K562 (cell line): ENCODE measurements around the gene TNN. TPM values are rescaled to one million over a fixed set of nuclear protein-coding genes. Genes with fewer than 3 reads are reported as not detected.

Experiments used
- BCL6 ChIP-seq: fragments of 250-450 bp; sonication (Bioruptor Pico); IDR thresholded peaks from 2 replicates; pipeline ENCODE4 v1.4.0; 2020
- GABPB1 ChIP-seq: sonication (generic); formaldehyde crosslinking; IDR thresholded peaks from 2 replicates; pipeline ENCODE4 v1.8.0; 2022; ENCODE audit warnings: mild to moderate bottlenecking, missing genetic modification reagents
- GTF2E2 ChIP-seq: fragments of 200-800 bp; sonication (Bioruptor generic); IDR thresholded peaks from 2 replicates; pipeline ENCODE4 v1.6.1; 2016; ENCODE audit warnings: missing genetic modification characterization, missing compliant biosample characterization
- HDAC6 ChIP-seq: IDR thresholded peaks from 2 replicates; pipeline ENCODE4 v1.6.1; 2012; ENCODE audit warnings: low read depth, mild to moderate bottlenecking, control low read depth, inconsistent platforms, low read length, moderate library complexity
- ZFP30 ChIP-seq: fragments of 250-450 bp; sonication (Bioruptor Pico); IDR thresholded peaks from 2 replicates; pipeline ENCODE4 v1.8.0; 2022; ENCODE audit warnings: moderate library complexity, mild to moderate bottlenecking, inconsistent platforms, borderline replicate concordance
- ZNF766 ChIP-seq: fragments of 200-800 bp; sonication (Bioruptor generic); conservative IDR thresholded peaks from 2 replicates; pipeline ENCODE4 v1.6.1; 2016; ENCODE audit warnings: missing genetic modification characterization, missing compliant biosample characterization
- polyA plus RNA-seq, 8 experiments: library from polyadenylated mRNA; depleted of rRNA in 4 of 8; stranded (reverse) in 5 of 8; unstranded in 3 of 8; fragments of >200 nt; fragmentation: Nextera tagmentation in 2 of 8; fragmentation: Illumina TruSeq in 1 of 8; extraction: Ambion mirVana in 2 of 8; extraction: Trizol in 1 of 8; gene quantifications; 2 replicates each; pipeline versions ENCODE4 v1.2.1 to v1.2.3, GENCODE V29; 2011 to 2014; ENCODE audit warnings: inconsistent platforms in 1 of 8, missing spikeins in 1 of 8
- total RNA-seq, 7 experiments: library from RNA; depleted of rRNA in 6 of 7; stranded (reverse); fragments of >200 nt in 6 of 7; fragmentation: Illumina TruSeq in 2 of 7; extraction: Trizol in 2 of 7; gene quantifications; 2 replicates each; pipeline versions ENCODE4 v1.2.1 to v1.2.3, GENCODE V29; 2011 to 2021; ENCODE audit warnings: low replicate concordance in 1 of 7
- TF ChIP-seq, protein P1 (sequence below): fragments of 250-450 bp; sonication (Bioruptor Pico); IDR thresholded peaks from 2 replicates; pipeline ENCODE4 v1.5.0; 2022; ENCODE audit warnings: mild to moderate bottlenecking
- TF ChIP-seq, protein P2 (sequence below): sonication (generic); formaldehyde crosslinking; IDR thresholded peaks from 2 replicates; pipeline ENCODE4 v1.8.0; 2022; ENCODE audit warnings: mild to moderate bottlenecking, missing genetic modification reagents
- TF ChIP-seq, protein P3 (sequence below): sonication (generic); formaldehyde crosslinking; IDR thresholded peaks from 2 replicates; pipeline ENCODE4 v1.8.0; 2022; ENCODE audit warnings: missing genetic modification reagents, mild to moderate bottlenecking, borderline replicate concordance
- TF ChIP-seq, protein P4 (sequence below): IDR thresholded peaks from 2 replicates; pipeline ENCODE4 v1.6.1; 2011; ENCODE audit warnings: borderline replicate concordance, low read depth, mild to moderate bottlenecking, moderate library complexity, low read length; ENCODE audit not compliant: insufficient read depth, poor library complexity, severe bottlenecking

The TNN gene
- total and polyA plus RNA-seq, 9 of the 15 experiments (the other 6 are each of a cell fraction or from before 2014, with no cell fraction given) = 0.01 to 0.09 (median 0.07) TPM; not detected in 4

DNA sequence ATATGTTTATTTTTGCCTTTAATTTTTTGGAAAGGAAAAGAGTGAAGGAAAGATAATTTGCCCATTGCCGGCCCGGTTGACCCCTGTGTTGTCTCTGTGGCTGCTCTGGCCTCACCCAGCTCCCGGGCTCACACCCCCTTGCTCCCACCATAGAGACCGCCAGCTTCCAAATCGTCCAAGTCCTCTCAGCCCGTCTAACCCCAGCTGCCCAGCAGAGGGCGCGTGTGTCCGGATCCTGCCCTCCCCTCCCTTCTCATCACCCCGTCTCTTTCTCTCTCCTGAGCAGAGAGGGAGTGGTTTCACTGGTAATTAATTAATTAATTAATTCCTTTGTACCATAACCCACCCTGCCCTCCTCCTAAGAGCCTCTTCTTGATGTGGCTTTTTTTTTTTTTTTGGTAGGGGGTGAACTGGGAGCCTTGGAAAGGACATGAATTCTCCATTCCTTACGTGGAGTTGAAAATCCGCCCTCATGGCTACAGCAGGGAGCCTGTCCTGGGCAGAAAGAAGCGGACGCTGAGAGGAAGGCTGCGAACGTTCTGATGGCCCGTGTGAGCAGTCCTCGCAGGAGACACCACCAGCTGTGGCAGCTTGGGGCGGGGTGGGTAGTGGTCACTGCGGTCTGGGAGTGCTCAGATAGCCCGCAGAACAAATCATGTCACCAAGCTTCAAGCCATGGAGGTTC is 79.0 kb downstream of the TNN start (continued):
- TF ChIP-seq, protein P1, sequence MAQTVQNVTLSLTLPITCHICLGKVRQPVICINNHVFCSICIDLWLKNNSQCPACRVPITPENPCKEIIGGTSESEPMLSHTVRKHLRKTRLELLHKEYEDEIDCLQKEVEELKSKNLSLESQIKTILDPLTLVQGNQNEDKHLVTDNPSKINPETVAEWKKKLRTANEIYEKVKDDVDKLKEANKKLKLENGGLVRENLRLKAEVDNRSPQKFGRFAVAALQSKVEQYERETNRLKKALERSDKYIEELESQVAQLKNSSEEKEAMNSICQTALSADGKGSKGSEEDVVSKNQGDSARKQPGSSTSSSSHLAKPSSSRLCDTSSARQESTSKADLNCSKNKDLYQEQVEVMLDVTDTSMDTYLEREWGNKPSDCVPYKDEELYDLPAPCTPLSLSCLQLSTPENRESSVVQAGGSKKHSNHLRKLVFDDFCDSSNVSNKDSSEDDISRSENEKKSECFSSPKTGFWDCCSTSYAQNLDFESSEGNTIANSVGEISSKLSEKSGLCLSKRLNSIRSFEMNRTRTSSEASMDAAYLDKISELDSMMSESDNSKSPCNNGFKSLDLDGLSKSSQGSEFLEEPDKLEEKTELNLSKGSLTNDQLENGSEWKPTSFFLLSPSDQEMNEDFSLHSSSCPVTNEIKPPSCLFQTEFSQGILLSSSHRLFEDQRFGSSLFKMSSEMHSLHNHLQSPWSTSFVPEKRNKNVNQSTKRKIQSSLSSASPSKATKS (CRISPR knock-in tag) = no peak
- TF ChIP-seq GTF2E2 (tag) (no peak), ZNF766 (CRISPR knock-in tag) (no peak), GABPB1 (no peak), ZFP30 (no peak), HDAC6 (no peak), BCL6 (CRISPR knock-in tag) (no peak)
- TF ChIP-seq, protein P2, sequence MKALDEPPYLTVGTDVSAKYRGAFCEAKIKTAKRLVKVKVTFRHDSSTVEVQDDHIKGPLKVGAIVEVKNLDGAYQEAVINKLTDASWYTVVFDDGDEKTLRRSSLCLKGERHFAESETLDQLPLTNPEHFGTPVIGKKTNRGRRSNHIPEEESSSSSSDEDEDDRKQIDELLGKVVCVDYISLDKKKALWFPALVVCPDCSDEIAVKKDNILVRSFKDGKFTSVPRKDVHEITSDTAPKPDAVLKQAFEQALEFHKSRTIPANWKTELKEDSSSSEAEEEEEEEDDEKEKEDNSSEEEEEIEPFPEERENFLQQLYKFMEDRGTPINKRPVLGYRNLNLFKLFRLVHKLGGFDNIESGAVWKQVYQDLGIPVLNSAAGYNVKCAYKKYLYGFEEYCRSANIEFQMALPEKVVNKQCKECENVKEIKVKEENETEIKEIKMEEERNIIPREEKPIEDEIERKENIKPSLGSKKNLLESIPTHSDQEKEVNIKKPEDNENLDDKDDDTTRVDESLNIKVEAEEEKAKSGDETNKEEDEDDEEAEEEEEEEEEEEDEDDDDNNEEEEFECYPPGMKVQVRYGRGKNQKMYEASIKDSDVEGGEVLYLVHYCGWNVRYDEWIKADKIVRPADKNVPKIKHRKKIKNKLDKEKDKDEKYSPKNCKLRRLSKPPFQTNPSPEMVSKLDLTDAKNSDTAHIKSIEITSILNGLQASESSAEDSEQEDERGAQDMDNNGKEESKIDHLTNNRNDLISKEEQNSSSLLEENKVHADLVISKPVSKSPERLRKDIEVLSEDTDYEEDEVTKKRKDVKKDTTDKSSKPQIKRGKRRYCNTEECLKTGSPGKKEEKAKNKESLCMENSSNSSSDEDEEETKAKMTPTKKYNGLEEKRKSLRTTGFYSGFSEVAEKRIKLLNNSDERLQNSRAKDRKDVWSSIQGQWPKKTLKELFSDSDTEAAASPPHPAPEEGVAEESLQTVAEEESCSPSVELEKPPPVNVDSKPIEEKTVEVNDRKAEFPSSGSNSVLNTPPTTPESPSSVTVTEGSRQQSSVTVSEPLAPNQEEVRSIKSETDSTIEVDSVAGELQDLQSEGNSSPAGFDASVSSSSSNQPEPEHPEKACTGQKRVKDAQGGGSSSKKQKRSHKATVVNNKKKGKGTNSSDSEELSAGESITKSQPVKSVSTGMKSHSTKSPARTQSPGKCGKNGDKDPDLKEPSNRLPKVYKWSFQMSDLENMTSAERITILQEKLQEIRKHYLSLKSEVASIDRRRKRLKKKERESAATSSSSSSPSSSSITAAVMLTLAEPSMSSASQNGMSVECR = no peak
- TF ChIP-seq, protein P3, sequence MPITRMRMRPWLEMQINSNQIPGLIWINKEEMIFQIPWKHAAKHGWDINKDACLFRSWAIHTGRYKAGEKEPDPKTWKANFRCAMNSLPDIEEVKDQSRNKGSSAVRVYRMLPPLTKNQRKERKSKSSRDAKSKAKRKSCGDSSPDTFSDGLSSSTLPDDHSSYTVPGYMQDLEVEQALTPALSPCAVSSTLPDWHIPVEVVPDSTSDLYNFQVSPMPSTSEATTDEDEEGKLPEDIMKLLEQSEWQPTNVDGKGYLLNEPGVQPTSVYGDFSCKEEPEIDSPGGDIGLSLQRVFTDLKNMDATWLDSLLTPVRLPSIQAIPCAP = no peak
- TF ChIP-seq, protein P4, sequence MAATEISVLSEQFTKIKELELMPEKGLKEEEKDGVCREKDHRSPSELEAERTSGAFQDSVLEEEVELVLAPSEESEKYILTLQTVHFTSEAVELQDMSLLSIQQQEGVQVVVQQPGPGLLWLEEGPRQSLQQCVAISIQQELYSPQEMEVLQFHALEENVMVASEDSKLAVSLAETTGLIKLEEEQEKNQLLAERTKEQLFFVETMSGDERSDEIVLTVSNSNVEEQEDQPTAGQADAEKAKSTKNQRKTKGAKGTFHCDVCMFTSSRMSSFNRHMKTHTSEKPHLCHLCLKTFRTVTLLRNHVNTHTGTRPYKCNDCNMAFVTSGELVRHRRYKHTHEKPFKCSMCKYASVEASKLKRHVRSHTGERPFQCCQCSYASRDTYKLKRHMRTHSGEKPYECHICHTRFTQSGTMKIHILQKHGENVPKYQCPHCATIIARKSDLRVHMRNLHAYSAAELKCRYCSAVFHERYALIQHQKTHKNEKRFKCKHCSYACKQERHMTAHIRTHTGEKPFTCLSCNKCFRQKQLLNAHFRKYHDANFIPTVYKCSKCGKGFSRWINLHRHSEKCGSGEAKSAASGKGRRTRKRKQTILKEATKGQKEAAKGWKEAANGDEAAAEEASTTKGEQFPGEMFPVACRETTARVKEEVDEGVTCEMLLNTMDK = peak; percentile 63
